H9 (cell line): ENCODE results near the gene KNSTRN. TPM values are rescaled to one million over a fixed set of nuclear protein-coding genes. Genes with fewer than 3 reads are reported as not detected.

ENCODE experiments used
- DNase-seq: peaks from one replicate; pipeline ENCODE4 v3.0.0-alpha.2; 2017
- H2AFZ ChIP-seq: one replicate; pipeline ENCODE4 v1.6.1; 2013; ENCODE audit warnings: mild to moderate bottlenecking, low read length, control low read depth, moderate library complexity
- H2AK5ac ChIP-seq: 2 replicates; pipeline ENCODE4 v1.6.1; 2013; ENCODE audit warnings: low read length, control low read depth, mixed read lengths; ENCODE audit not compliant: insufficient read length
- H2BK120ac ChIP-seq: one replicate; pipeline ENCODE4 v1.6.1; 2013; ENCODE audit warnings: low read depth, mild to moderate bottlenecking, low read length, control low read depth, inconsistent platforms; ENCODE audit not compliant: poor library complexity, severe bottlenecking
- H2BK12ac ChIP-seq: 2 replicates; pipeline ENCODE4 v1.6.1; 2013; ENCODE audit warnings: low read length, control low read depth, mixed read lengths, low read depth; ENCODE audit not compliant: insufficient read length
- H2BK15ac ChIP-seq: 2 replicates; pipeline ENCODE4 v1.6.1; 2013; ENCODE audit warnings: low read depth, low read length, control low read depth
- H2BK20ac ChIP-seq: one replicate; pipeline ENCODE4 v1.6.1; 2013; ENCODE audit warnings: low read depth, mild to moderate bottlenecking, low read length, control low read depth, inconsistent platforms; ENCODE audit not compliant: poor library complexity, severe bottlenecking
- H2BK5ac ChIP-seq: 2 replicates; pipeline ENCODE4 v1.6.1; 2013; ENCODE audit warnings: low read length, control low read depth, mixed read lengths; ENCODE audit not compliant: insufficient read length
- H3K14ac ChIP-seq: 2 replicates; pipeline ENCODE4 v1.6.1; 2013; ENCODE audit warnings: low read length, control low read depth; ENCODE audit not compliant: insufficient read depth
- H3K18ac ChIP-seq: 2 replicates; pipeline ENCODE4 v1.6.1; 2013; ENCODE audit warnings: low read depth, mild to moderate bottlenecking, mixed read lengths, low read length, control low read depth; ENCODE audit not compliant: insufficient read length
- H3K23ac ChIP-seq: 2 replicates; pipeline ENCODE4 v1.6.1; 2013; ENCODE audit warnings: low read length, control low read depth, mixed read lengths, low read depth; ENCODE audit not compliant: insufficient read length
- H3K23me2 ChIP-seq: 2 replicates; pipeline ENCODE4 v1.6.1; 2013; ENCODE audit warnings: low read depth, mild to moderate bottlenecking, mixed read lengths, low read length, control low read depth; ENCODE audit not compliant: insufficient read length, poor library complexity, severe bottlenecking
- H3K27ac ChIP-seq: 2 replicates; pipeline ENCODE4 v1.5.1; 2013; ENCODE audit warnings: low read length, control low read depth, mixed read lengths, low read depth; ENCODE audit not compliant: insufficient read length
- H3K27me3 ChIP-seq: 2 replicates; pipeline ENCODE4 v1.6.1; 2013; ENCODE audit warnings: low read length, control low read depth, inconsistent platforms; ENCODE audit not compliant: insufficient read depth
- H3K4ac ChIP-seq: 2 replicates; pipeline ENCODE4 v1.6.1; 2013; ENCODE audit warnings: low read depth, mild to moderate bottlenecking, control low read depth, inconsistent platforms, low read length, moderate library complexity
- H3K4me1 ChIP-seq: 2 replicates; pipeline ENCODE4 v1.6.1; 2013; ENCODE audit warnings: low read length, control low read depth, inconsistent platforms; ENCODE audit not compliant: insufficient read depth
- H3K4me2 ChIP-seq: 2 replicates; pipeline ENCODE4 v1.6.1; 2013; ENCODE audit warnings: low read length, control low read depth, mixed read lengths; ENCODE audit not compliant: insufficient read length, insufficient read depth
- H3K56ac ChIP-seq: 2 replicates; pipeline ENCODE4 v1.6.1; 2013; ENCODE audit warnings: low read depth, mild to moderate bottlenecking, mixed read lengths, low read length, control low read depth; ENCODE audit not compliant: insufficient read length
- H3K79me1 ChIP-seq: 2 replicates; pipeline ENCODE4 v1.6.1; 2013; ENCODE audit warnings: low read depth, mild to moderate bottlenecking, moderate library complexity, low read length, control low read depth, inconsistent platforms; ENCODE audit not compliant: insufficient read depth, poor library complexity, severe bottlenecking
- H3K79me2 ChIP-seq: 2 replicates; pipeline ENCODE4 v1.6.1; 2013; ENCODE audit warnings: low read length, control low read depth, inconsistent platforms; ENCODE audit not compliant: insufficient read depth
- H3K9ac ChIP-seq: 2 replicates; pipeline ENCODE4 v1.6.1; 2013; ENCODE audit warnings: low read length, control low read depth, mixed read lengths; ENCODE audit not compliant: insufficient read length; ENCODE audit errors: extremely low read depth
- H3K9me3 ChIP-seq: one replicate; pipeline ENCODE4 v1.6.1; 2013; ENCODE audit warnings: low read depth, low read length, inconsistent platforms; ENCODE audit not compliant: control insufficient read depth
- H3T11ph ChIP-seq: one replicate; pipeline ENCODE4 v1.6.1; 2013; ENCODE audit warnings: mild to moderate bottlenecking, low read length, control low read depth, inconsistent platforms
- H4K20me1 ChIP-seq: one replicate; pipeline ENCODE4 v1.6.1; 2013; ENCODE audit not compliant: control insufficient read depth, insufficient read length, insufficient read depth
- H4K5ac ChIP-seq: 2 replicates; pipeline ENCODE4 v1.6.1; 2013; ENCODE audit warnings: low read depth, mild to moderate bottlenecking, mixed read lengths, low read length, control low read depth; ENCODE audit not compliant: insufficient read length
- H4K8ac ChIP-seq: replicated peaks from 2 replicates; pipeline ENCODE4 v1.6.1; 2013; ENCODE audit warnings: low read length, control low read depth, mixed read lengths, low read depth; ENCODE audit not compliant: insufficient read length
- H4K91ac ChIP-seq: 2 replicates; pipeline ENCODE4 v1.6.1; 2013; ENCODE audit warnings: low read depth, mild to moderate bottlenecking, moderate library complexity, mixed read lengths, low read length, control low read depth; ENCODE audit not compliant: insufficient read length
- H3K27ac Mint-ChIP-seq, 3 experiments: 2 replicates in 2 of 3; 3 replicates in 1 of 3; pipeline ENCODE4 v1.8.0; 2020 to 2021; ENCODE audit warnings: mixed read lengths in 3 of 3, mild to moderate bottlenecking in 1 of 3, moderate library complexity in 1 of 3
- H3K27me3 Mint-ChIP-seq: 2 replicates; pipeline ENCODE4 v1.8.0; 2021; ENCODE audit warnings: low read depth, mild to moderate bottlenecking, moderate library complexity, mixed read lengths
- H3K36me3 Mint-ChIP-seq, 3 experiments: 2 replicates in 2 of 3; 3 replicates in 1 of 3; pipeline ENCODE4 v1.8.0; 2020 to 2021; ENCODE audit warnings: low read depth in 3 of 3, mixed read lengths in 3 of 3; ENCODE audit not compliant: insufficient read depth in 1 of 3
- H3K4me1 Mint-ChIP-seq, 2 experiments: 2 replicates each; pipeline ENCODE4 v1.8.0; 2020; ENCODE audit warnings: mixed read lengths in 2 of 2
- H3K4me3 Mint-ChIP-seq, 2 experiments: 2 replicates in 1 of 2; 3 replicates in 1 of 2; pipeline ENCODE4 v1.8.0; 2020 to 2021; ENCODE audit warnings: mild to moderate bottlenecking in 2 of 2, mixed read lengths in 2 of 2, moderate library complexity in 1 of 2
- H3K9me3 Mint-ChIP-seq, 2 experiments: 2 replicates in 1 of 2; 3 replicates in 1 of 2; pipeline ENCODE4 v1.8.0; 2020; ENCODE audit warnings: mild to moderate bottlenecking in 2 of 2, mixed read lengths in 2 of 2, moderate library complexity in 1 of 2
- CTCF ChIP-seq: fragments of 200-600 bp; sonication (generic); conservative IDR thresholded peaks from 3 replicates; pipeline ENCODE4 v1.8.0; 2021; ENCODE audit warnings: antibody characterized with exemption, mild to moderate bottlenecking
- WGBS: extraction: QIAGEN DNeasy Blood & Tissue Kit; methylation state at CpG from one replicate; pipeline ENCODE4 v1.1.7; 2013; ENCODE audit warnings: missing lambda C conversion rate, low lambda C conversion rate, mixed read lengths; ENCODE audit not compliant: insufficient read length; ENCODE audit errors: extremely low coverage; 5-methylcytosine and 5-hydroxymethylcytosine counted together
- total RNA-seq: library from RNA; stranded (reverse); gene quantifications from 2 replicates; pipeline ENCODE4 v1.2.1, GENCODE V29; 2021

Gene KNSTRN
- total RNA-seq, 1 experiment from 2014 or later: 53.9 TPM

GRCh38 chr15:40337597-40337996, 44.9 kb upstream of the KNSTRN start:
- Histone ChIP-seq H3T11ph (no peak overlapping the region), H3K23me2 (no peaks in the 10 kb centered on the region), H3K79me2 (no peaks in the 10 kb centered on the region), H3K23ac (no peak overlapping the region), H3K14ac (no peak overlapping the region), H4K91ac (no peak overlapping the region), H4K20me1 (no peaks in the 10 kb centered on the region), H3K4me2 (no peak overlapping the region), H2BK20ac (no peak overlapping the region), H4K8ac (no peak overlapping the region), H2BK15ac (no peak overlapping the region), H2BK12ac (no peak overlapping the region), H3K56ac (no peak overlapping the region), H3K27ac (no peak overlapping the region), H3K9me3 (no peaks in the 10 kb centered on the region), H3K4ac (no peak overlapping the region), H2BK120ac (no peak overlapping the region), H4K5ac (no peak overlapping the region), H3K9ac (no peak overlapping the region), H3K27me3 (no peaks in the 10 kb centered on the region), H3K4me1 (no peaks in the 10 kb centered on the region), H3K18ac (no peak overlapping the region), H2AK5ac (no peak overlapping the region), H2AFZ (no peak overlapping the region), H3K79me1 (no peaks in the 10 kb centered on the region), H2BK5ac (no peak overlapping the region)
- Mint-ChIP-seq H3K4me3 (no peak overlapping the region), H3K27me3 (peaks cover 11% of the 10 kb centered on the region), H3K27ac (no peak overlapping the region), H3K4me1 (peaks cover 21 to 44% of the 10 kb centered on the region in 2 experiments), H3K9me3 (no peaks in the 10 kb centered on the region), H3K36me3 (no peaks in the 10 kb centered on the region; a peak in 2 of 7 replicates)
- no CpG with 5 or more reads among the region's 19 CpGs for WGBS
- no peak for TF ChIP-seq CTCF
- DNase-seq: peak; percentile 52
